GM23248 (cell line): Measurements from ENCODE around the gene MTHFR. TPM values are rescaled to one million over a fixed set of nuclear protein-coding genes. Genes with fewer than 3 reads are reported as not detected.

ENCODE experiments used
- DNase-seq: peaks from one replicate; pipeline ENCODE4 v3.0.0-alpha.2; 2015
- H2AFZ ChIP-seq: fragments of 200-600 bp; sonication (generic); 2 replicates; pipeline ENCODE4 v1.6.1; 2016; ENCODE audit warnings: antibody characterized with exemption
- H3F3A ChIP-seq: fragments of 200-600 bp; sonication (generic); 2 replicates; pipeline ENCODE4 v1.6.1; 2016; ENCODE audit warnings: mild to moderate bottlenecking, antibody characterized with exemption, mixed run types; ENCODE audit not compliant: insufficient read depth
- H3K27ac ChIP-seq: fragments of 200-600 bp; sonication (generic); 2 replicates; pipeline ENCODE4 v1.5.1; 2016; ENCODE audit warnings: mild to moderate bottlenecking
- H3K27me3 ChIP-seq: fragments of 200-600 bp; sonication (generic); replicated peaks from 2 replicates; pipeline ENCODE4 v1.6.1; 2016; ENCODE audit warnings: mild to moderate bottlenecking; ENCODE audit not compliant: insufficient read depth
- H3K36me3 ChIP-seq: fragments of 200-600 bp; sonication (generic); 2 replicates; pipeline ENCODE4 v1.6.1; 2016; ENCODE audit warnings: low read depth, mild to moderate bottlenecking
- H3K4me1 ChIP-seq: fragments of 200-600 bp; sonication (generic); 2 replicates; pipeline ENCODE4 v1.6.1; 2016; ENCODE audit warnings: mild to moderate bottlenecking; ENCODE audit not compliant: insufficient read depth
- H3K4me2 ChIP-seq: fragments of 200-600 bp; sonication (generic); one replicate; pipeline ENCODE4 v1.6.1; 2016; ENCODE audit warnings: mild to moderate bottlenecking; ENCODE audit not compliant: unreplicated experiment
- H3K4me3 ChIP-seq: fragments of 200-600 bp; sonication (generic); 2 replicates; pipeline ENCODE4 v1.5.1; 2016; ENCODE audit warnings: mild to moderate bottlenecking
- H3K79me2 ChIP-seq: fragments of 200-600 bp; sonication (generic); 2 replicates; pipeline ENCODE4 v1.6.1; 2016; ENCODE audit warnings: mild to moderate bottlenecking; ENCODE audit not compliant: insufficient read depth
- H3K9ac ChIP-seq: fragments of 200-600 bp; sonication (generic); 2 replicates; pipeline ENCODE4 v1.6.1; 2016; ENCODE audit warnings: mild to moderate bottlenecking
- H3K9me2 ChIP-seq: fragments of 200-600 bp; sonication (generic); 2 replicates; pipeline ENCODE4 v1.6.1; 2016; ENCODE audit warnings: mixed run types, mild to moderate bottlenecking, moderate library complexity; ENCODE audit not compliant: insufficient read depth
- H3K9me3 ChIP-seq: fragments of 200-600 bp; sonication (generic); one replicate; pipeline ENCODE4 v1.6.1; 2017; ENCODE audit warnings: low read depth
- H4K20me1 ChIP-seq: fragments of 200-600 bp; sonication (generic); 2 replicates; pipeline ENCODE4 v1.6.0; 2016; ENCODE audit not compliant: insufficient read depth
- EZH2 ChIP-seq: fragments of 200-600 bp; sonication (generic); IDR thresholded peaks from 2 replicates; pipeline ENCODE4 v1.6.1; 2018; ENCODE audit warnings: antibody characterized with exemption, mild to moderate bottlenecking; ENCODE audit not compliant: insufficient read depth, poor library complexity, severe bottlenecking
- EZH2phosphoT487 ChIP-seq: fragments of 200-600 bp; sonication (generic); IDR thresholded peaks from 2 replicates; pipeline ENCODE4 v1.6.1; 2018; ENCODE audit warnings: antibody characterized with exemption, moderate library complexity, mild to moderate bottlenecking, low read depth; ENCODE audit not compliant: insufficient read depth
- WGBS, 2 experiments: methylation state at CpG; one replicate each; pipeline ENCODE4 v1.1.6; 2015 to 2017; ENCODE audit warnings: low lambda C conversion rate in 2 of 2, low coverage in 1 of 2; ENCODE audit errors: missing lambda C conversion rate in 2 of 2; 5-methylcytosine and 5-hydroxymethylcytosine counted together
- in situ Hi-C: fragments of 300-500 bp; cut with MboI; formaldehyde crosslinking; loops from 2 replicates; pipeline ENCODE4 v1.15.0; 2020
- polyA plus RNA-seq: library from polyadenylated mRNA; unstranded; fragments of >200 nt; fragmentation: Nextera tagmentation; extraction: Ambion mirVana; gene quantifications from 2 replicates; pipeline ENCODE4 v1.2.1, GENCODE V29; 2016
- total RNA-seq: library from RNA; depleted of rRNA; stranded (reverse); fragments of >200 nt; shearing (Covaris generic); gene quantifications from 2 replicates; pipeline ENCODE4 v1.2.3, GENCODE V29; 2014

The MTHFR gene
- total and polyA plus RNA-seq, 2 experiments from 2014 or later: 5.1 to 16.1 TPM

DNA sequence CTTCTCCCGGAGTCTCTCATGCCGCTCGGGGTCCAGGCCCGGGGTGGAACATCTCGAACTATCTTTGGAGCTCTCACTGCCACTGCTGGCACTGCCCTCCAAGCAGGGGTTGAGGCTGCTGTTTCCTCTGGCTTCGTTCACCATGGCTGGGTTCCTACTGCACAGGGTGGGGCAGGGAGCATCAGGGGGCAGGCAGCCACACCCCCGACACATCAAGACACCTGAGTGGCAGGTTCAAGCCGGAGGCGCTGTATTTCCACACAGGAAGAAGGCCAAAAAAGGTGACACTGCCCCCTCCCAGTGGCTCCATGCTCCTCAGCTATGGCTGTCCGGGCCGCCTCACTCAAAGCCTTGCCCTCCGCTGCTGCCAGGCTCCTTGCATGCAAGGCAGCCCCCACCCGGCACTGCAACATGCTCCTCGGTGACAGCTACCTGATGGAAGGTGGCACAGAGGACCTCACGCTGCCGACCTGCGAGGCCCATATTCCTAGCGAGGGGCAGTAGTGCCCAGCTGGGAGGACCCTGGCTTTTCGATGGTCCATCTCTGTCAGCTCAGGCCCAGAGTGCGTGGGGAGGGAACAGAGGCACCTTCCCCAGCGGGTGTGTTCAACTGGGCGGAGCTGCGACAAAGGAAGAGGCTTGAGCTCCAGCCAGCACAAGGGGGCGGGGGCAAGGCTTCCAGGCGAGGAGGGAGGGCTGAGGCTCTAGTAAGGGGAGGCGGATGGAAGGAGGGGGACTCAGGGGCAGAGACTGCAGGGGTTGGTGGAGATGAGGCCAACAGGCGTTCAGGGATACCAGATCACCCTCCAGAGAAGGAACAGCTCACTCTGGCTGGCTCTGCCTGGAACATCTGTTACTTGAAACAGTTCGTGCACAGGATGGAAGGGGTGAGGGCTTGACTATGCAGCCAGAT lies 2.5 kb downstream of the MTHFR start:
- peaks cover 28% of the 10 kb centered on the region for H3K4me1 ChIP-seq
- peak overlapping the region; percentile 79 for H3K27ac ChIP-seq
- no peaks in the 10 kb centered on the region for H3K9me3 ChIP-seq
- H3K4me2 ChIP-seq: peak overlapping the region; percentile 97
- peaks cover 38% of the 10 kb centered on the region for H3K79me2 ChIP-seq
- in situ Hi-C loops: no loop called here
- no peaks in the 10 kb centered on the region for H3K27me3 ChIP-seq
- H2AFZ ChIP-seq: peak overlapping the region; percentile 72
- H3K4me3 ChIP-seq: peak overlapping the region; percentile 84
- peak overlapping the region; percentile 84 for H3K9ac ChIP-seq
- H3K9me2 ChIP-seq: no peaks in the 10 kb centered on the region
- H3K36me3 ChIP-seq: peaks cover 6% of the 10 kb centered on the region; the same call in 1 of the 2 replicates
- WGBS, 2 experiments: 3 to 5% methylated on average over 22 to 23 of the region's 28 CpGs
- peaks cover 26% of the 10 kb centered on the region for H3F3A ChIP-seq
- no peak for TF ChIP-seq EZH2phosphoT487
- H4K20me1 ChIP-seq: no peaks in the 10 kb centered on the region
- peak; percentile 93 for DNase-seq

DNA sequence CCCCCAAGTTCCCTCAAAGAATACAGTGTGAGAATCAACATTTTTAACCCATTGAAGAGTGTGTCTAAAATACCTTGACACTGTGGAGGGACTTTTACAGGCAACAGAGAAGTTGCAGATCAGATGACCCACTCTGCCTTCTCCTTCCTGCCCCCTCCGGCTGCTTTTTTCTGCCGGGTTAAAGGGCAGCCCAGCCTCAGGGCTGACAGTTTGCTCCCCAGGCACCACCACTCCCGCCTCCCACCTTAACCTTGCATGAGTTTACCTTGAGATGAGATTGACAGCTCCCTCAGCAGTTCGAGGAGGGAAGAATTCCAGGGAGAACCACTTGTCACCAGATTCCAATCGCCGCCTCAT lies 3.2 kb downstream of the MTHFR start:
- TF ChIP-seq EZH2phosphoT487: no peak
- no peak for TF ChIP-seq EZH2
- in situ Hi-C loops: no loop called here

DNA sequence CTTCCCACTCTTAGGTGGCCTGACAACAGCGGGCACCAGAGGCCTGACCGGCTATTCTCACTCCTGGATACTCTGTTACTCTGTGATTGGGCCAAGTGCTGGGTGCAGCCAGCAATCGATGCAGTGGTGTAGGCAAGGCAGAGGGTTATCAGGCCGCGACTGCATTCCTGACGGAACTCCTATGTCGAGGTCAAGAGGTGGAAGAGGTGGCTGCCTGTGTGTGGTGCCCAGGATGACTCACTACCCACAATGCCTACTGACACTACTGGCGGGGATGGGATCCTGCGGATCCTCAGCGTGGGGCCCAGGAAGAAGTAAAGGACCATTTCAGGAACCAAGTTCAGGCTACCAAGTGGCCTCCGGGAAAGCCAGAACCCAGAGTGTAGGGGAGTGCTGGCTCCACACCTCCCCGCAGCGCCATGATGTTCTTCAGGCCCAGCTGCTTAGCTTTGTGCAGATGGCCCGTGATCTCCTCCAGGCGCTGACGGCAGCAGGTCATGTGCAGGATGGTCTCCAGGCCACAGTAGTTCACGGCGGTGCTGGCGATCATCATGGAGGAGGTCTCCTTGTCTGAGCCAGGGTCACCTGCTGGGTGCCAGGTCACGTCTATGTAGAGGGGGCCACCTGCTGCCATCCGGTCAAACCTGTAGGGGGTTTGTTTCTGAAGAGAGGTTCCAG lies 4.9 kb downstream of the MTHFR start:
- Histone ChIP-seq H3F3A (peaks cover 26% of the 10 kb centered on the region), H3K27ac (no peak overlapping the region), H2AFZ (no peak overlapping the region), H3K9ac (no peak overlapping the region), H3K79me2 (peaks cover 16% of the 10 kb centered on the region), H3K27me3 (no peaks in the 10 kb centered on the region), H3K4me2 (no peak overlapping the region), H3K9me2 (no peaks in the 10 kb centered on the region), H3K4me1 (peaks cover 16% of the 10 kb centered on the region), H3K9me3 (no peaks in the 10 kb centered on the region), H3K4me3 (no peak overlapping the region), H4K20me1 (no peaks in the 10 kb centered on the region), H3K36me3 (no peaks in the 10 kb centered on the region)
- TF ChIP-seq EZH2phosphoT487: no peak
- TF ChIP-seq EZH2: no peak
- WGBS, 2 experiments: 89 to 90% methylated on average over 21 of the region's 21 CpGs
- in situ Hi-C loops: no loop called here
- DNase-seq: no peak

More for the DNA sequence above, 3.2 kb downstream of the MTHFR start:
- 1% methylated on average over 6 of the region's 6 CpGs for WGBS, 2 experiments
- Histone ChIP-seq H3K9me2 (no peaks in the 10 kb centered on the region), H3K9me3 (no peaks in the 10 kb centered on the region), H3K4me3 (peak overlapping the region; percentile 84), H2AFZ (peak overlapping the region; percentile 72), H3F3A (peaks cover 26% of the 10 kb centered on the region), H3K9ac (peak overlapping the region; percentile 84), H3K4me1 (peaks cover 26% of the 10 kb centered on the region), H4K20me1 (no peaks in the 10 kb centered on the region), H3K27ac (peak overlapping the region; percentile 79), H3K79me2 (peaks cover 31% of the 10 kb centered on the region), H3K36me3 (peaks cover 3% of the 10 kb centered on the region; the same call in 1 of the 2 replicates), H3K4me2 (peak overlapping the region; percentile 97), H3K27me3 (no peaks in the 10 kb centered on the region)
- DNase-seq: peak; percentile 46

DNA sequence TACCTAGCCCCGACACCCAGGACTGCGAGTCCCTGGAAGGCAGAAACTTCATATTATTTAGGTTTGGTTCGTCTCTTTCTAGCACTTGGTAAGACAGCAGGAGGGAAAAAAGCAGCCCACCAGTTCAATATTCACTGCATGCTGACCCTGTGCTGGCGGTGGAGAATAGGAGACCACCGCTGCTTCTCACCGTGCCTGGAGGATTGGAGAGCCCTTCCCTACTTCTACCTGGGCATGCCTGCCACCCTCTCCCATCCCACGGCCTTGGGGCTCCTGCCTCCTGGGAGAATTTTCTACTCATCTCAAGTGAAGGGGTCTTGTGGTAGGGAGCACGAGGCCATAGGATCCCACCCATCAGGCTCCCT lies 5.4 kb downstream of the MTHFR start:
- H3K4me2 ChIP-seq: no peak overlapping the region
- no peaks in the 10 kb centered on the region for H4K20me1 ChIP-seq
- 92 to 94% methylated on average over 8 of the region's 8 CpGs for WGBS, 2 experiments
- no peaks in the 10 kb centered on the region for H3K36me3 ChIP-seq
- DNase-seq: no peak
- H3F3A ChIP-seq: peaks cover 26% of the 10 kb centered on the region
- H2AFZ ChIP-seq: no peak overlapping the region
- H3K4me1 ChIP-seq: peaks cover 16% of the 10 kb centered on the region
- in situ Hi-C loops: no loop called here
- H3K27me3 ChIP-seq: no peaks in the 10 kb centered on the region
- no peaks in the 10 kb centered on the region for H3K9me3 ChIP-seq
- H3K4me3 ChIP-seq: no peak overlapping the region
- no peak overlapping the region for H3K27ac ChIP-seq
- no peaks in the 10 kb centered on the region for H3K9me2 ChIP-seq
- peaks cover 16% of the 10 kb centered on the region for H3K79me2 ChIP-seq
- H3K9ac ChIP-seq: no peak overlapping the region
- TF ChIP-seq EZH2phosphoT487: no peak
- no peak for TF ChIP-seq EZH2
